HG03469 (cell line): ENCODE results near the gene WNT3.
"Not testable (repeated sequence)": the region's sequence is repeated elsewhere in the genome, so short reads cannot be mapped to it uniquely, and the experiment has no call there.

Experiments
- ATAC-seq: cut with Tn5 transposase; IDR thresholded peaks from one replicate; pipeline ENCODE4 v1.9.1; 2021; ENCODE audit warnings: mild to moderate bottlenecking, moderate library complexity, moderate number of reproducible peaks; ENCODE audit not compliant: unreplicated experiment

The WNT3 gene

GRCh38 chr17:46815474-46816353, 2.8 kb downstream of the WNT3 start:
- ATAC-seq, result no peak

DNA sequence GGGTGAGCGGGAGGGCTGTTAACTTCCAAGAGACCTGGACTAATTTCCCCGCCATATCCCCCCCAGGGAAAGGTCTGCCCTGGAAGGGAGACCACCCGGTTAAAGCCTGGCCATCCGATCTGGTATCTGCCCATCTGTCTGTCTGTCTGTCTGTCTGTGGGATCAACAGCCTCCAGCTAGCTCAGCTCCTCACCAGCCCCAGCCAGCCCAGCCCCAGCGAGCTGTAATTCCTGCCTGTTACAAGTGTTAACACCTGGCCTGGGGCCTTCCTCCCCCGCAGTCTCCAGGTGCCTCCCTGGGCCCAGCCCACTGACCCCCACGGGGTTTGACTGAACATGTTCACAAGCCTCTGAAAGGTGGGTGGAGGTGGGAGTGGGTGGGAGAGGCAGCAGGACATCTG, 4.0 kb downstream of the WNT3 start:
- no peak for ATAC-seq

- no peak for ATAC-seq
These were observed 4.6 kb downstream of the WNT3 start for GRCh38 chr17:46813920-46814319.

DNA sequence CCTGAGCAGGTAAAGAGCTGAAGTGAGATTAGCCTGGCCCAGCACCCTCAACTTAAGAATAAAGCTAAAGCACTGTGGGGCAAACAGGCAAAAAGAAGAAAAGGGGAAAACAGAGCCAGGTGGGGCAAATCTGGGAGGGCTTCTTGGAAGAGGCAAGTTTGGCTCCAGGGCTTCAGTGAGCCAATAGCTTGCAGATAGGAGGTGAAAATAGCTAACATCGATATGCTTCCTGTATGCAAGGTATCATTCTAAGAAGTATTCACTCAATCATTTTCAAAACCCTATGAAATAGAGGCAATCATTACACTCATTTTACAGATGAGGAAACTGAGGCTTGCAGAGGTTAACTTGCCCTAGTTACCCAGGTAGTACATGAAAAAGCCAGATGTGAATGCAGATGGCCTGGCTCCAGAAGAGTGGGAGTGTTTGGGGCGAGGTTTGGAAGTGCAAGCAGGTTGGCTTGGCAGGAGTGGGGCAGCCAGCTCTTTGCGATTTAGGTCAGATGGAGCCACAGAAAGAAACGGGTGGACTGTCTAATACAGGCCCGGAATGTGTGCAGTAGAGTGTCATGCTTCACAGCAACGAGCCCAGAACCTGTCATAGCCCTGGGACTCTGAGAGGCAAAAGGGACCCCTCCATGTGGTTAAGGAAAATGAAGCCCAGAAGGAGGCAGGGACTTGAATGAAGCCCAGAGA, 5.7 kb downstream of the WNT3 start:
- ATAC-seq, result no peak

GRCh38 chr17:46811978-46812583, 6.4 kb downstream of the WNT3 start:
- ATAC-seq, result no peak

GRCh38 chr17:46810837-46811236, 7.7 kb downstream of the WNT3 start:
- no peak for ATAC-seq

DNA sequence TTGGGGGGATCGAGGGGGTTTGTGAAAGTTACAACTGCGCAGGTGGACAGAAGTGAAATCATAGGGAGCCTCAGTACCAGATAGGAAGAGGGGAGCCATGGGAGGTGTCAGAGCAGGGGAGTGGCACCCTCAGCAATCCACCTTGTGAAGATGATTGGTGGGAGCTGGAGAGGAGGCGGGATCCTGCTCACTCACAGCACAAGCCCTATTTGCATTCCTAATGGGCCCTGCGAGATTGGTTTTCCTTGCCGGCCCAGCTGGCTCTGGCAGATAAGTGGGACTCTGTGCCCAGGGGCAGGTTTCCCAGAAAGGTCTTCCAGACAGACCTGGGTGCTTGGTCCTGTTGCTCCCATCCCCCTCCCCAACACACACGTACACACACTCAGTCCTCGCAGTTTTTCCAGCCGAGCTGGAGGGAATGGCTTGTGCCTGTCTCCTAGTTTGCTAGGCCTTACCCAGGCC, 9.4 kb downstream of the WNT3 start:
- ATAC-seq, result no peak

- no peak for ATAC-seq
These were observed 12.7 kb downstream of the WNT3 start for GRCh38 chr17:46805771-46806170.

DNA sequence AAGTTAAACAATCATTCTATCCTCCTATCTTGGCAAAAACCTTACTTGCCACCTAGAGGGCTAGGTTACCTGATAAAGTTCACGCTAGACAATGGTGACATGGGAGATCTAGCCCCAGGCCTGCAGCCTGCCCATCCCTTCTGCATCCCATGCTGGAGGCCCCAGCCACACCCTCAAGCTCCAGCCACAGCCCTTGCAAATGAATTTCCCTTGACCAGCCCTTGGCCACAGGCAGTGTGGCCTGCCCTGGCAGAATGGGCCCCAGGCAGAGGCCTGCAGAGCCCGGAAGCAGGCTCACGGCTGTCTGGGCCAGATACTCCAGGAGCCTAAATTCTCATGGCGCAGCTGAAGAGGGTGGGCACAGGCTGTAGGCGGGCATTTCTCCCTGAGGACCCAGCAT, 14.9 kb downstream of the WNT3 start:
- ATAC-seq, result no peak

GRCh38 chr17:46802800-46803199, 15.7 kb downstream of the WNT3 start:
- no peak for ATAC-seq

GRCh38 chr17:46800573-46800972, 17.9 kb downstream of the WNT3 start:
- ATAC-seq, result no peak

DNA sequence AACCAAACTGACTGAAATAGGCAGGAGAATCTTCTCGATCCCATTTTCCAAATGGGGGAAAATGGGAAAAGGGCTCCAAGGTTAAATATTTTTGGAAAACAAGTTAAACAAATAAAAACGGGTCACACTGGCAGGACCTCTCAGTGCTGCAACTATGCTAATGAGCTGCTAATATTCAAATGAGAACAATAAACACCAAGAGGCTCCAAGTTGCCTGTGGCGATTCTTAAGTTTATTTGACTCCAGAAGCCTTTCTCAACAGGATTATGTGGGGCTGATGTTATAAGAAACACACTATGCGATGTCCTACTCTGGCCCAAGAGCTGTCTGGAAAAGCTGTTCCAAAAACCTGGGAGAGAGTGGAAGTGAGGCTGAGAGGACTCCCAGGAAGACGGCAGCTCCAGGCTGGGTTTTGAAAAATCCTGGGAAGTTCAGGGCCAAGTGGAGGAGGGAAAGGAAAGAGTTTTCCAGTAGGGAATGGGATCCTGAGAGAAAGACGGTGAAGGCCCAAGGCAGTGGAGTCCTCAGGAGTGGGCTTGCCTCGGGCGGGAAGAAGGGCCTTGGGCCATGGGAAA, 21.4 kb downstream of the WNT3 start:
- ATAC-seq, result no peak

DNA sequence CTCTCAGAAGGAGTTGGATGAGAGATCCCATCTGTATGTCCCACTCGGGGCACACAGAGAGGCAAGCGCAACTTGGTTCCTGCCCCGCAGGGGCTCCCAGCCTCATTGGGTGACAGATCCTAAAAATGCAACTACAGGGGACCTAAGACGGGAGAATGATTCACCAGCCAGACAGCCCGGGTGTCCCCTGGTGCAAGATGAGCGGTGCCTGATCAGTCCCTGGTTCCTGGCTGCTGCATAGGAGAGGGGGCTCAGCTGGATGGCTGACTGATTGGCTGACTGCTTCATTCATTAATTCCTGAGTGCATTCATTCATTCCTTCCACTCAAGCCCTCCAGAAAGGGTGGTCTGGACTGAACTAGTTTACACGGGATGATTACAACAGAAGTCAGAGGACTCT, 22.0 kb downstream of the WNT3 start:
- no peak for ATAC-seq

- no peak for ATAC-seq
These were observed 22.4 kb downstream of the WNT3 start for GRCh38 chr17:46796084-46796483.

- ATAC-seq, result no peak
These were observed 23.0 kb downstream of the WNT3 start for GRCh38 chr17:46795379-46795952.

- ATAC-seq, result no peak
These were observed 24.2 kb downstream of the WNT3 start for GRCh38 chr17:46794318-46794717.

DNA sequence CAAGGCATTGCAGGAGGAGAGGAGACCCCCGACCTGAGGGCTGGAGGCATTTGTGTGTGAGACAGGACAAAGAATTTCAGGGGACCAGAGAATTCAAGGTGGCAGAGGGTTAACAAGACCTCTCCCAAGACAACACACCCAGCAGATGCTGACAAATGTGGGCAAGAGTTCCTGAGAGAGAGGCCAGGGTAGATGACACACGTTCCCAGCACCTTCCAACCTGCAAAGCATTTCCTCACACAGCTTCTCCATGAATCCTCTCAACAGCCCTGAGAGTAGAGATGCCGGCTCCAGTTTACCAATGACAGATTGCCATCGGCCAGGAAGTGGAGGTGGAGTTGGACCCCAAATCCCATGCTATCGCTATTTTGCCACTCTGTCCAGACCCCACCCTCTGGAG, 25.0 kb downstream of the WNT3 start:
- ATAC-seq, result no peak

- not testable (repeated sequence) for ATAC-seq
These were observed 25.5 kb downstream of the WNT3 start for GRCh38 chr17:46793023-46793422.

GRCh38 chr17:46792071-46792470, 26.4 kb downstream of the WNT3 start:
- ATAC-seq, result no peak

DNA sequence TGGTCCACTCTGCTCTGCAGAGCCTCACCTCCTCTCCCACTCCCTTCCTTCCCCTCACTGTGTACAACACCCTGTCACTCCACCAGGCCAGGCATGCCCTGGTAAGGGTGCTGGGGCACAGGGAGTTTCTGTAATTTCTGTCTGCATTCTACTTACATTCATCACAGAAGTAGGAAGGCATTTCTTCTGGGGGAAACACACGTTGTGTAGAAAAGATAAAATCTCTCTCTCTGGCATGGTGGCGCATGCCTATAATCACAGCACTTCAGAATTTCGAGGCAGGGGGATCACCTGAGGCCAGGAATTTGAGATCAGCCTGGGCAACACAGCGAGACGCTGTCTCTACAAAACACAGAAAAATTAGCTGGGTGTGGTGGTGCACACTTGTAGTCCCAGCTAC, 27.0 kb downstream of the WNT3 start:
- ATAC-seq, result no peak

- ATAC-seq, result no peak
These were observed 28.3 kb downstream of the WNT3 start for GRCh38 chr17:46790216-46790615.
